HTERT RPE-1 (cell line): Measurements from ENCODE around the gene SASH3.
"Not testable (repeated sequence)": the region's sequence is repeated elsewhere in the genome, so short reads cannot be mapped to it uniquely, and the experiment has no call there.

Experiments used
- in situ Hi-C: fragments of 300-500 bp; cut with MboI; formaldehyde crosslinking; loops from 4 replicates; pipeline ENCODE4 v1.14.3; 2020; ENCODE audit warnings: low sequenced_read_pairs

Gene SASH3

GRCh38 chrX:129779747-129780146 lies at the start of gene SASH3:
SASH3 (plus strand) TSS chrX:129779949; CDS start chrX:129780098, 149 bp downstream.
- in situ Hi-C loops, result no loop called here

- in situ Hi-C loops, result no loop called here
Observed at GRCh38 chrX:129731228-129731627, 48.5 kb upstream of the SASH3 start.

- in situ Hi-C loops, result no loop called here
Observed at GRCh38 chrX:129732857-129733256, 46.9 kb upstream of the SASH3 start.

- in situ Hi-C loops, result no loop called here
Observed at GRCh38 chrX:129733335-129733734, 46.4 kb upstream of the SASH3 start.

GRCh38 chrX:129736491-129736890 lies 43.3 kb upstream of the SASH3 start:
- in situ Hi-C loops, result no loop called here

GRCh38 chrX:129737916-129738315 lies 41.8 kb upstream of the SASH3 start:
- in situ Hi-C loops, result no loop called here

GRCh38 chrX:129738466-129739308 lies 41.1 kb upstream of the SASH3 start, which contains the start of gene XPNPEP2:
XPNPEP2 (plus strand) TSS chrX:129738979; CDS start chrX:129739214, 235 bp downstream.
- in situ Hi-C loops, result no loop called here

- in situ Hi-C loops, result no loop called here
Observed at GRCh38 chrX:129739578-129739977, 40.2 kb upstream of the SASH3 start.

GRCh38 chrX:129741880-129742758 lies 37.6 kb upstream of the SASH3 start:
- in situ Hi-C loops, result no loop called here

- in situ Hi-C loops, result not testable (repeated sequence)
Observed at GRCh38 chrX:129742759-129743152, 37.0 kb upstream of the SASH3 start.

GRCh38 chrX:129743821-129744220 lies 35.9 kb upstream of the SASH3 start:
- in situ Hi-C loops, result no loop called here

- in situ Hi-C loops, result no loop called here
Observed at GRCh38 chrX:129744861-129745321, 34.9 kb upstream of the SASH3 start.

GRCh38 chrX:129746557-129747470 lies 32.9 kb upstream of the SASH3 start:
- in situ Hi-C loops, result no loop called here

- in situ Hi-C loops, result no loop called here
Observed at GRCh38 chrX:129747533-129747932, 32.2 kb upstream of the SASH3 start.

- in situ Hi-C loops, result no loop called here
Observed at GRCh38 chrX:129748305-129748704, 31.4 kb upstream of the SASH3 start.

GRCh38 chrX:129749069-129749468 lies 30.7 kb upstream of the SASH3 start:
- in situ Hi-C loops, result no loop called here

- in situ Hi-C loops, result no loop called here
Observed at GRCh38 chrX:129750971-129751370, 28.8 kb upstream of the SASH3 start.

- in situ Hi-C loops, result no loop called here
Observed at GRCh38 chrX:129754056-129755024, 25.4 kb upstream of the SASH3 start.
